ENCODE results near the gene ZDHHC14.

Gene ZDHHC14

DNA sequence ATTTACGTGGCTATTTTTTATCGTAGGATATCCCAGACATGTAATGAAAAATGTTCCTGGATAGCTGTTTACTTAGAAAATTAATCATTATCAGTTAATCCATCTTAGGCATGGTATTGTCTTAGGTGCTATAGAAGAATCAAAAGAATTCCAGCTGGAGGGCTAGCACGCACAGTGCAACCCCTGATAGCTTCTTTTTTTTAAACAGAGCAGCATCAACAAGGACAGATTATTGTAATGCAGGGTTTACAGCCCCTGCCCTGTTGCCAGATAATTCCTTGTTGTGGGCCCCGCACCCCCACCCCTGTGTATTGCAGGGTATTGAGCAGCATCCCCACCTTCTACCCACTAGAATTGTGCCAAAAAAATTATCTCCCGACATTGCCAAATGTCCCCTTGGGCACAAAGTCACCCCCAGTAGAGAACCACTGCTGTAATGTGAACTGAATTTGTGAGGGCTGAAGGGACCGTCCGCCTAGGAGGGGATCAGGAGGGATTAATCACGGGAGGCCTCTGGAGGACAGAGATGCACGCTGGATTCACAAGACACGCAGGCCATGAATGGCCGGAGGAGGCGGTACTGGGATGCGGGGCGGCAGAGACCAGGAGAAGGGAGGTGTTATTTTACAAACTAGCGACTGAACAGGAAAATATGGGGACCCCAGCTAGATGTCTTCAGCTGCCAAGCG is 174.6 kb downstream of the ZDHHC14 start:
- TF ChIP-seq, protein P1, sequence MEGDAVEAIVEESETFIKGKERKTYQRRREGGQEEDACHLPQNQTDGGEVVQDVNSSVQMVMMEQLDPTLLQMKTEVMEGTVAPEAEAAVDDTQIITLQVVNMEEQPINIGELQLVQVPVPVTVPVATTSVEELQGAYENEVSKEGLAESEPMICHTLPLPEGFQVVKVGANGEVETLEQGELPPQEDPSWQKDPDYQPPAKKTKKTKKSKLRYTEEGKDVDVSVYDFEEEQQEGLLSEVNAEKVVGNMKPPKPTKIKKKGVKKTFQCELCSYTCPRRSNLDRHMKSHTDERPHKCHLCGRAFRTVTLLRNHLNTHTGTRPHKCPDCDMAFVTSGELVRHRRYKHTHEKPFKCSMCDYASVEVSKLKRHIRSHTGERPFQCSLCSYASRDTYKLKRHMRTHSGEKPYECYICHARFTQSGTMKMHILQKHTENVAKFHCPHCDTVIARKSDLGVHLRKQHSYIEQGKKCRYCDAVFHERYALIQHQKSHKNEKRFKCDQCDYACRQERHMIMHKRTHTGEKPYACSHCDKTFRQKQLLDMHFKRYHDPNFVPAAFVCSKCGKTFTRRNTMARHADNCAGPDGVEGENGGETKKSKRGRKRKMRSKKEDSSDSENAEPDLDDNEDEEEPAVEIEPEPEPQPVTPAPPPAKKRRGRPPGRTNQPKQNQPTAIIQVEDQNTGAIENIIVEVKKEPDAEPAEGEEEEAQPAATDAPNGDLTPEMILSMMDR (IDR thresholded peaks at IDR 0.05; ENCODE audit: insufficient read depth, low read depth, low read length, missing control alignments) = no peak
- DNase-seq (ENCODE audit: low read depth) = no peak

DNA sequence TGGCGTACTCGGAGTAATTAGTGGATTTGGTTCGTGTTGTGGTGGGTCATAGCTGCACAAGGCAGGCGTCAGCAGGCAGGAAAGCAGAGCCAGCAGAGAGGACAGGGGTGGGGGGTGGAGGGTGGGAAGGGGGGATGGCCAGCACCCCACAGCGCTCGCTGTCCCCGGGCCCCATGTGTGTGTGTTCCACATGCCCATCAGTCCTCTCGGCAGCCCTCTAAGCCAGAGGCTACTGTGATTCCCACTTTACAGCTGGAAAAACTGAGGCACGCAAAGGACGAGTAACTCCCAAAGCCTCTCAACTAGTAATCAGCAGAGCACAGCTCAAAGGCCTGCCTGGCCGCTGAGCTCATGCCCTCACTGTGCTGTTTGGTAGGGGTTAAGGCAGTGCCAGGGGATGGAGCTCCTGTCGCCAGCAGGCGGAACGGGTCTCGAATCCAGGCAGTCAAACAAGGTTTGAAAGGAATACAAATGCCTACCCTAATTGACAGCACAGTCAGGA is 175.2 kb downstream of the ZDHHC14 start:
- TF ChIP-seq, protein P1 (IDR thresholded peaks at IDR 0.05; ENCODE audit: insufficient read depth, low read depth, low read length, missing control alignments) = no peak
- DNase-seq (ENCODE audit: low read depth) = no peak
- no peak overlapping the region for H3K4me3 ChIP-seq (ENCODE audit: low read depth, low read length)

More for the DNA sequence above, 174.6 kb downstream of the ZDHHC14 start:
- no peak overlapping the region for H3K4me3 ChIP-seq (ENCODE audit: low read depth, low read length)

GRCh38 chr6:157556671-157557430 is 175.9 kb downstream of the ZDHHC14 start:
- H3K4me3 ChIP-seq (ENCODE audit: low read depth, low read length) = no peak overlapping the region
- TF ChIP-seq, protein P1 (IDR thresholded peaks at IDR 0.05; ENCODE audit: insufficient read depth, low read depth, low read length, missing control alignments) = no peak
- DNase-seq (ENCODE audit: low read depth) = peak; percentile 50

GRCh38 chr6:157557559-157557958 is 176.6 kb downstream of the ZDHHC14 start:
- DNase-seq (ENCODE audit: low read depth) = peak; percentile 91
- no peak overlapping the region for H3K4me3 ChIP-seq (ENCODE audit: low read depth, low read length)
- TF ChIP-seq, protein P1 (IDR thresholded peaks at IDR 0.05; ENCODE audit: insufficient read depth, low read depth, low read length, missing control alignments) = no peak

GRCh38 chr6:157558049-157558448 is 177.1 kb downstream of the ZDHHC14 start:
- H3K4me3 ChIP-seq (ENCODE audit: low read depth, low read length) = no peak overlapping the region
- no peak for DNase-seq (ENCODE audit: low read depth)
- TF ChIP-seq, protein P1 (IDR thresholded peaks at IDR 0.05; ENCODE audit: insufficient read depth, low read depth, low read length, missing control alignments) = no peak

DNA sequence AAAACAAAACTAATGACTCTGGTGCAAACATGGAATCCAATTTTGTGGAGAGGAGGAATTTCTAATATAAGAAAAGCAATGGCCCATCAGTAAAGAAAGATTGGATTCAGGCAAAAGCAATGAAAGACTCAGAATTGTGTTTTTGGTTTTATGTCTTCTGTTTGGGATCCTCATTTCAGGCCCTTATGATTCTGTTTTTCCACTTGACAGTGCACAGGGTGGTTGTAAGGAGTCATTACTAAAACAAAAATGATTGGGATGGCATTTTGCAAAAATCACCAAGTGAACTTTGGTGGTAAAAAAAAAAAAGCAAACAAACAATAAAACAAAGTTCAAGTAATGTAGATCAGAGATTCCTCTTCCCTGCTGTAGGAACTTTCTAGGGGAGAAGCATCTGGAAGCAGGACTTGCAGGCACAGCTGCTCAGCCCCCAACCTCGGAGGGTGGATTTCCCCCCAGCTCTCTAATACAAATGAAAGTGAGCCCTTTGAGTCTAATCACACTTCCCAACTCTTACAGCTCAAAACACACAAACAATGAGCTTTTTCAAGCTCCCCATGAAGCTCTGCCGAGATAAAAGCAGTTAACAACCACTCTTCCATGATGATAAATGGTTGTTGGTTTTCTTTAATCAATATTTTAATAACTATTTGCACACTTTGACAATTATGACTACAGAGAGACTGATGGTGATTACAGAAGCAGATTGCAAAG is 177.7 kb downstream of the ZDHHC14 start:
- TF ChIP-seq, protein P1 (IDR thresholded peaks at IDR 0.05; ENCODE audit: insufficient read depth, low read depth, low read length, missing control alignments) = no peak
- H3K4me3 ChIP-seq (ENCODE audit: low read depth, low read length) = no peak overlapping the region
- DNase-seq (ENCODE audit: low read depth) = peak; percentile 42

Data from GM12865 (cell line).